Left ventricle myocardium inferior (tissue), 1 donor: ENCODE measurements around the gene DLG2. TPM values are rescaled to one million over a fixed set of nuclear protein-coding genes. Genes with fewer than 3 reads are reported as not detected.

ENCODE experiments used
- DNase-seq: peaks from one replicate; pipeline ENCODE4 v3.0.0-alpha.2; 2020
- H3K27ac ChIP-seq: fragments of 200-600 bp; replicated peaks from 2 replicates; pipeline ENCODE4 v1.8.0; 2021
- H3K27me3 ChIP-seq: fragments of 200-600 bp; 2 replicates; pipeline ENCODE4 v1.8.0; 2021; ENCODE audit warnings: low read depth
- H3K36me3 ChIP-seq: fragments of 200-600 bp; 2 replicates; pipeline ENCODE4 v1.8.0; 2021
- H3K4me1 ChIP-seq: fragments of 200-600 bp; 2 replicates; pipeline ENCODE4 v1.8.0; 2021
- H3K4me3 ChIP-seq: fragments of 200-600 bp; 2 replicates; pipeline ENCODE4 v1.8.0; 2021; ENCODE audit warnings: mild to moderate bottlenecking, moderate library complexity
- H3K9me3 ChIP-seq: fragments of 200-600 bp; replicated peaks from 2 replicates; pipeline ENCODE4 v1.8.0; 2021
- CTCF ChIP-seq: fragments of 200-600 bp; IDR thresholded peaks from 2 replicates; pipeline ENCODE4 v1.8.0; 2021; ENCODE audit warnings: antibody characterized with exemption, mild to moderate bottlenecking, borderline replicate concordance
- intact Hi-C: fragments of 100-400 bp; cut with micrococcal nuclease; formaldehyde crosslinking; loops from one replicate; pipeline ENCODE4 v1.11.0; 2022
- total RNA-seq: library from RNA; stranded (reverse); fragmentation: NEBNext Ultra II Directional; extraction: Animal tissue kit (Norgen Biotek cat#: 25700); gene quantifications from one replicate; pipeline ENCODE4 v1.2.1, GENCODE V29; 2021
- donor health status: DM: no; HTN: yes; CAD: no; lungs with severe emphysema.

The DLG2 gene
- total RNA-seq, 1 donor from 2014 or later, result 6.5 TPM

GRCh38 chr11:84232511-84232910, 1394.6 kb downstream of the DLG2 start:
- no peaks in the 10 kb centered on the region for H3K9me3 ChIP-seq
- H3K4me3 ChIP-seq, result no peak overlapping the region
- no peak for DNase-seq
- H3K27ac ChIP-seq, result no peak overlapping the region
- no peaks in the 10 kb centered on the region for H3K27me3 ChIP-seq
- no peaks in the 10 kb centered on the region for H3K36me3 ChIP-seq
- intact Hi-C loops, result no loop called here
- no peaks in the 10 kb centered on the region for H3K4me1 ChIP-seq
- TF ChIP-seq CTCF, result no peak

- H3K4me1 ChIP-seq, result no peaks in the 10 kb centered on the region
These were observed 1396.7 kb downstream of the DLG2 start for GRCh38 chr11:84230402-84230801.

GRCh38 chr11:84227970-84228665, 1399.0 kb downstream of the DLG2 start:
- H3K9me3 ChIP-seq, result no peaks in the 10 kb centered on the region
- H3K36me3 ChIP-seq, result no peaks in the 10 kb centered on the region
- H3K4me3 ChIP-seq, result no peak overlapping the region
- H3K27me3 ChIP-seq, result no peaks in the 10 kb centered on the region
- no peak for DNase-seq
- TF ChIP-seq CTCF, result no peak
- H3K4me1 ChIP-seq, result no peaks in the 10 kb centered on the region
- H3K27ac ChIP-seq, result no peak overlapping the region
- intact Hi-C loops, result no loop called here

More at GRCh38 chr11:84230402-84230801, 1396.7 kb downstream of the DLG2 start:
- no peak for TF ChIP-seq CTCF
- H3K27ac ChIP-seq, result no peak overlapping the region
- H3K4me3 ChIP-seq, result no peak overlapping the region
- H3K36me3 ChIP-seq, result no peaks in the 10 kb centered on the region
- H3K9me3 ChIP-seq, result no peaks in the 10 kb centered on the region
- no peaks in the 10 kb centered on the region for H3K27me3 ChIP-seq
- no peak for DNase-seq
- intact Hi-C loops, result no loop called here

- H3K27ac ChIP-seq, result no peak overlapping the region
- TF ChIP-seq CTCF, result no peak
- H3K36me3 ChIP-seq, result no peaks in the 10 kb centered on the region
- H3K9me3 ChIP-seq, result no peaks in the 10 kb centered on the region
- no peak for DNase-seq
- H3K4me1 ChIP-seq, result peaks cover 2% of the 10 kb centered on the region
- no peak overlapping the region for H3K4me3 ChIP-seq
- H3K27me3 ChIP-seq, result no peaks in the 10 kb centered on the region
- intact Hi-C loops, result no loop called here
These were observed 1403.1 kb downstream of the DLG2 start for GRCh38 chr11:84224042-84224441.

GRCh38 chr11:84218318-84218717, 1408.8 kb downstream of the DLG2 start:
- Histone ChIP-seq H3K9me3 (no peaks in the 10 kb centered on the region), H3K36me3 (no peaks in the 10 kb centered on the region), H3K4me3 (no peak overlapping the region), H3K27ac (no peak overlapping the region), H3K4me1 (peaks cover 9% of the 10 kb centered on the region), H3K27me3 (no peaks in the 10 kb centered on the region)
- no peak for TF ChIP-seq CTCF
- no peak for DNase-seq
- intact Hi-C loops, result no loop called here
